Measurements from ENCODE around the gene BAZ1B.
A peak's percentile ranks its signal among the peaks of the same experiment; 100 is the strongest.
"Not testable (repeated sequence)": the region's sequence is repeated elsewhere in the genome, so short reads cannot be mapped to it uniquely, and the experiment has no call there.

BAZ1B gene

GRCh38 chr7:73429622-73430505, 92.2 kb downstream of the BAZ1B start:
- DNase-seq (ENCODE audit: low spot score), result no peak
- no peak for FAIRE-seq

GRCh38 chr7:73429215-73429614, 92.9 kb downstream of the BAZ1B start:
- FAIRE-seq (no peak), DNase-seq (ENCODE audit: low spot score) (no peak)

DNA sequence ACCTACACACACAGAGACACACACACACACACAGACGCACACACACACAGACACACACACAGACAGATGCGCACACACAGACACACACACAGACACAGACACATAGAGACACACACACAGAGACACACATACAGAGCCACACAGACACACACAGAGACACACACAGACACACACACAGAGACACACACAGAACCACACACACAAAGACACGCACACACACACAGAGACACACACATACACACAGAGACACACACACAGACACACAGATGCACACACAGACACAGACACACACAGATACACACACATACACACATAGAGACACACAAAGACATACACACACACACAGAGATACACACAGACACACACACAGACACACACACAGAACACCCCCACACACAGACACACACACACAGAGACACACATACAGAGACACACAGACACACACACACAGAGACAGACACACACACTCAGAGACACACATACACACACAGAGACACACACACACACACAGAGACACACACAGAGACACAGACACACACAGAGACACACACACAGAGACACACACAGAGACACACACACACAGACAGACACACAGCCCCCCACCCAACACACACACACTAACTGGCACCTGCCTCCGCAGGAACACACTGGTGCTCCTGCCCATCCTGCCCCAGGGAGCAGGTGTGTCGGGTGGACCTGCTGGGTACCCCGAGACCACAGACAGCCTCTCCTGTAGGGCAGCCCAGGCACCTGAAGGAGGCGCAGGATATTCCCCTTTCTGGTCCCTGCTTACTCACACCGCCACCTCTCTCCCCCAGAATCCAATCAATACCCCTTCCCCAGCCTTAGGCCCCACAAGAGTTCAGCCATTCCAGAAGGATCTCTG, 93.9 kb downstream of the BAZ1B start:
- DNase-seq (ENCODE audit: low spot score), result no peak
- FAIRE-seq, result no peak

DNA sequence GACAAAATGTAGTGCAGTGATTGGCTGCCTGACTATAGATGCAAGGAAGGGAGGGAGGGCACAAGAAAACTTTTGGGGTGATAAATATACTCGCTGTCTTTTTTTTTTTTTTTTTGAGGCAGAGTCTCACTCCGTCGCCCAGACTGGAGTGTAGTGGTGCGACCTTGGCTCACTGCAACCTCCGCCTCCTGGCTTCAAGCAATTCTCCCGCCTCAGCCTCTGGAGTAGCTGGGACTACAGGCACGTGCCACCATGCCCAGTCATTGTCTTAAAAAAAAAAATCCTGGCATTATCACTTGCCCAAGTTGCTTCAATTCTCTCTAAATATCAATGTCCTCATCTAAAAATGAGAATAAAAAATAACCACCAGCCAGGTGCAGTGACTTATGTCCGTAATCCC, 96.1 kb downstream of the BAZ1B start:
- no peak for FAIRE-seq
- no peak for DNase-seq (ENCODE audit: low spot score)

DNA sequence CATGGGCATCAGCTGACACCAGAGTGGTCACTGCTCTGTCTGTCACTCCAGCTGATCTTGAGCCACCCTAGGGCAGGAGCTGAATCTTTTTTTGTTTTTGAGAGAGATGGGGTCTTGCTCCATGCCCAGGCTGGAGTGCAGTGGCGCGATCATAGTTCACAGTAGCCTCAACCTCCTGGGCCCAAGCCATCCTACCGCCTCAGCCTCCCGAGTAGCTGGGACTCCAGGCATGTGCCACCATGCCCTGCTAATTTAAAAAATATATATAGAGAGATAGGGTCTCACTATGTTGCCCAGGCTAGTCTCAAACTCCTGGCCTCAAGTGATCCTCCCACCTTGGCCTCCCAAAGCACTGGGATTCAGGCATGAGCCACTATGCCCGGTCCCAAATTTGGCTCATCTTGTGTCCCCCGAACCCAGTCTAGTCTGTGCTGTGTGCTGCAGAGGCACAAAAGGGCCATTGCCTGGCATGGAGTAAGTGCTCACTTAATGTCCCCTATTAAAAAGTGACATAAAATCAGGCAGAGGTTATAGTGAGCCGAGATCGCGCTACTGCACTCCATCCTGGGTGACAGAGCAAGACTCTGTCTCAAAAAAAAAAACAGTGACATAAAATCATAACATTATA, 96.6 kb downstream of the BAZ1B start:
- DNase-seq (ENCODE audit: low spot score), result no peak
- FAIRE-seq, result no peak

DNA sequence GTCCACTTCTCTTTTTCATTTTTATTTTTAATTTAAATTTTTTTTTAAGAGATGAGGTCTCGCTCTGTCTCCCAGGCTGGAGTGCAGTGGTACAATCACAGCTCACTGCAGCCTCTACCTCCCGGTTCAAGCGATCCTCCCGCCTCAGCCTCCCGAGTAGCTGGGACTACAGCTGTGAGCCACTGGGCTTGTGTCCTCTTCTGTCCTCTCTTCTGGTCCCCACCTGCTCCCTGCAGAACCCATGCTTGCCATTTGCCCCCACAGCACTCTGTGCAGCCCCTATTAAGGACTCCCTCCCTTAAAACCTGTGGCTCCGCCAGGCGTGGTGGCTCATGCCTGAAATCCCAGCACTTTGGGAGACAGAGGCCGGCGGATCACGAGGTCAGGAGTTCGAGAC, 97.6 kb downstream of the BAZ1B start:
- no peak for FAIRE-seq
- no peak for DNase-seq (ENCODE audit: low spot score)

DNA sequence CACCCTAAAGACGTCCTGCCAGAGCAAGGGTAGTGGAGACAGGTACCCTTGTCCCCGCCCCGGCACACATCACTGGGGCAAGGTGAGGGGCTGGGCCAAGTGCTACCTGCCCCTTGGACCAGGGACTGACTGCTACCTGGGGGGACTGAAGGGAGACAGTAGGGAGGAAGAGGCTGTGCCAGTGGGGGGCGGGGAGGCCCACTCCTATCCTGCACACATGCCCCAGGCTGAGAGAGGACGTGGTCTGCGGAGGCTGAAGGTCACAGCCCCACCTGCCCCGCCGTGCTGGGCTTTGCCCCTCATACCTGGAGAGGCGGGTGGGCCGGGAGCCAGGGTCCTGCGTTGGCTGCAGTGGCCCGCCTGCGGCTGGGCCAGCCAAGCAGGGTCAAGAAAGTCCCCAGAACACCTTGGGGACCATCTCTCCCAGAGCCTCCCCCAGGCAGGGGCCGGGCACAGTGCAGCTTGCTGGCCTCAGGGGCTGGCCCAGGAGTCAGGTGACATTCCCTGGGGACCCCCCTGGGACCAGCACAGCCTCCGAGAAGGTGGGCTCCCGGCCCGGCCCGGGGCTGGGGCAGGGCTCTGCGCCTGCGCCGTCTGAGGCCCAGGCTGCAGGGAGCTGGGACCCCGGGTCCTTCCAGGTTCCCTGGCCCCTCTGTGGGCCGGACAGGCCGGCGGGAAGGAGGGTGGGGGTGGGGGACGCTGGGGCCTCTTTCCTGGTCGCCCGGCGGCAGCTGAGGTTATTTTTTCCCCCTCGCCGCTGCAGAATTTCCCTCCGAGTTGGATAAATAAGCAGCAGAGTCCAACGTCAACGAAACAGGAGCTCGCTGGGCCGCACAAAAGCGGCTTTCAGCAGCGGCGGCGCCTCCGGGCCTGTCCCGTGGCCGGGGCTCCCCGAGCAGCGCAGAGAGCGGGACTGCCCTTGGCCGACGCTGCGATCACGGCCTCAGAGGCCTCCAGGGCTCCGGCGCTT, 98.3 kb downstream of the BAZ1B start:
- no peak for FAIRE-seq
- DNase-seq (ENCODE audit: low spot score), result no peak

DNA sequence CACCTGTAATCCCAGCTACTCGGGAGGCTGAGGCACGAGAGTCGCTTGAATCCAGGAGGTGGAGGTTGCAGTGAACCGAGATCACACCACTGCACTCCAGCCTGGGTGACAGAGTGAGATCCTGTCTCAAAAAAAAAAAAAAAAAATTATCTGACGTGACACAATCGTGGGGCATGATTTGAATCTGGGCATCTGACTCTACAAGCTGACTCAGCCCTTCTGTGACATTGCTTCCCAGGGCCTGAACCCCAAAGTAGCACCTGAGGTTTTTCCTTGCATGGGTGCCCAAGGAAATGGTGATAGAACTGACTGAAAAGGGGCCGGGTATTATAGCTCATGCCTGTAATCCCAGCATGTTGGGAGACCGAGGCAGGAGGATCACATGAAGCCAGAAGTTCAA, 101.5 kb downstream of the BAZ1B start:
- not testable (repeated sequence) for FAIRE-seq
- peak; percentile 19 for DNase-seq (ENCODE audit: low spot score)

DNA sequence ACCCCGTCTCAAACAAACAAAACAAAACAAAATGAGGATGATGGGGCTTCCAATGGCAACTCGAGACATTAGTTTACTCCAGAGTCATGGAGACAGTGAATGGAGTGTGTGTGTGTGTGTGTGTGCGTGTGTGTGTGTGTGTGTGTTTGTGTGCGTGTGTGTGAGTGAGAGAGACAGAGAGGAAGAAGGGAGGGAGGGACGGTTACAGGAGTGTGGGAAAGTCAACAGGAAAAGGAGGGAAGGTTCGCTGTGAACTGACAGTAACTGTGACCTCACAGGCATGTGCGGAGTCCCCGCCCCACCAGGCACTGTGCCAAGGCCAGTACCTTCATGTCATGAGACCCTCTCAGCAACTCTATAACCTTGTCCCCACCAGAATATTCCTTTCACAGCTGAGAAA, 102.1 kb downstream of the BAZ1B start:
- not testable (repeated sequence) for FAIRE-seq; DNase-seq (ENCODE audit: low spot score)

DNA sequence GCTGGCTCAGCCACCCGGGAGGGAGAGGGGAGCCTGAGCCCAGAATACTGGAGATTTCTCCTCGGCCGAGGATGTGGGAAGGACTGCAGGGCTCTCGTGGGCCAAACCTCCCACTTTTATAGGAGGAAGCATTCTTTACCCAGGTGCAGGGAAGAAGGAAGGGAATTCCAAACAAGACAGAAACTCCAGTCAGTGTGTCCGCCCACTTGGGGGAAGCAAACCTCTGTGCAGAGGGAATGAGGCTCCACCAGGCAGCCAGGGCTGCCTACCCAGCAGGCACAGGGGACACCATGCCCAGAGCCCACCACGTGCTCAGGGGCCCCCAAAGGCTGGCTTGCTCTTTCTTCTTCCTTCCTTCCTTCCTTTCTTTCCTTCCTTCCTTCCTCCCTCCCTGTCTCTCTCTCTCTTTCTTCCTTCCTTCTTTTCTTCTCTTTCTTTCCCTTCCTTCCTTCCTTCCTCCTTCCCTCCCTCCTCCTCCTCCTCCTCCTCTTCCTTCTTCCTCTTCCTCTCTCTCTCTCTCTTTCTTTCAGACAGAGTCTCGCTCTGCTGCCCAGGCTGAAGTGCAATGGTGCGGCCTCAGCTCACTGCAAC, 103.9 kb downstream of the BAZ1B start:
- FAIRE-seq (no peak), DNase-seq (ENCODE audit: low spot score) (no peak)

GRCh38 chr7:73410541-73411131, 111.5 kb downstream of the BAZ1B start:
- FAIRE-seq; DNase-seq (ENCODE audit: low spot score): not testable (repeated sequence)

DNA sequence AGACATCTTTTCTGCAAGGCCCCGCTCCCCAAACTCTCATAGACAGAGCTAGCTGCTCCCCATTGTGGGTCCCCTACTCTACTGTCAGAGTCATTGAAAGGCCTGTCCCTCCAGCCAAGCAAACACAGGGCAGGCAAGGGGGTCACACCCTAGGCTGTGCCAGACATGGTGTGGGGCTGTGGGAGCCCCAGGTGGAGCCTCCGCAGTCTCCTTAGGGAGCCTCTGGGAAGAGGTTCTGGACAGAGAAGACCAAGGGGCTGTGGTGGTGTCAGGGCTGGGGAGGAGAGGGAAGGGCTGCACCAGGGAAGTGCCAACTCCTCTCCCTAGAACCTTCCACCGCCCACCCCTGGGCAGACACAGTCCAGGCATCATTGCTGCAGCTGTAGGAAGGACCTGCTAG, 117.2 kb downstream of the BAZ1B start:
- not testable (repeated sequence) for DNase-seq (ENCODE audit: low spot score); FAIRE-seq

GRCh38 chr7:73399185-73400050, 122.7 kb downstream of the BAZ1B start:
- DNase-seq (ENCODE audit: low spot score); FAIRE-seq: not testable (repeated sequence)

DNA sequence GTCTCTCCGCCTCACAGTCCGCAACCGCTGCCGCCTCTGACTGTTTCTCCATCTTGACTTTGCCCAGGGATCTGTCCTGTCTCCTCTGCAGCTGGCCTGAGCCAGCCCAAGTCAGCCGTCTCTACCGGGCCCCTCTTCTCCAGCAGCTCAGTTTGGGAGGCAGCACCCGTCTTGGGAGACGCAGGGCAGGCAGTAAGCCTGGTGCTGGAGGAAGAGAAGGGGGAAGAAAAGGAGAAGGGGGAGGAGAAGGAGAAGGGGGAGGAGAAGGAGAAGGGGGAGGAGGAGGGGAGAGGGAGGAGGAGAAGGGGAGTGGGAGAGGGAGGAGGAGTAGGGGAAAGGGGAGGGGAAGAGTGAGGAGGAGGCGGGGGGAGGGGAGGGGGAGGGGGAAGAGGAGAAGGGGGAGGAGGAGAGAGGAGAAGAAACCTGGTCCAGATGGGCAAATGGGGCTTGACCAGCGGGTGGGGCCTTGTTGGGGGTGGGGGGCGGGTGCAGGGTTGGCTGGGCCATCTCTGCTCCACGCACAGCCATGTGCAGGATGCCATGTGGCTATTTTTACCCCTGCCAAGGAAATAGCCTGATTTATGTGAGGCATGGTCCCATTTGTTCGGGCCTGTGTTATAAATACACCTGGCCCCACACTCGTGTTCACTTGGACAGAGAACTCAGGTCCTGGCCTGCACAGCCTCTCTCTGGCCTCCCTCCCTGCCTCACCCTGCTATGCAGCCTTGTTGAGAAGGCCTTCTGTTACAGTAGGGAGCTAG, 124.4 kb downstream of the BAZ1B start:
- DNase-seq (ENCODE audit: low spot score), result no peak
- FAIRE-seq, result no peak

DNA sequence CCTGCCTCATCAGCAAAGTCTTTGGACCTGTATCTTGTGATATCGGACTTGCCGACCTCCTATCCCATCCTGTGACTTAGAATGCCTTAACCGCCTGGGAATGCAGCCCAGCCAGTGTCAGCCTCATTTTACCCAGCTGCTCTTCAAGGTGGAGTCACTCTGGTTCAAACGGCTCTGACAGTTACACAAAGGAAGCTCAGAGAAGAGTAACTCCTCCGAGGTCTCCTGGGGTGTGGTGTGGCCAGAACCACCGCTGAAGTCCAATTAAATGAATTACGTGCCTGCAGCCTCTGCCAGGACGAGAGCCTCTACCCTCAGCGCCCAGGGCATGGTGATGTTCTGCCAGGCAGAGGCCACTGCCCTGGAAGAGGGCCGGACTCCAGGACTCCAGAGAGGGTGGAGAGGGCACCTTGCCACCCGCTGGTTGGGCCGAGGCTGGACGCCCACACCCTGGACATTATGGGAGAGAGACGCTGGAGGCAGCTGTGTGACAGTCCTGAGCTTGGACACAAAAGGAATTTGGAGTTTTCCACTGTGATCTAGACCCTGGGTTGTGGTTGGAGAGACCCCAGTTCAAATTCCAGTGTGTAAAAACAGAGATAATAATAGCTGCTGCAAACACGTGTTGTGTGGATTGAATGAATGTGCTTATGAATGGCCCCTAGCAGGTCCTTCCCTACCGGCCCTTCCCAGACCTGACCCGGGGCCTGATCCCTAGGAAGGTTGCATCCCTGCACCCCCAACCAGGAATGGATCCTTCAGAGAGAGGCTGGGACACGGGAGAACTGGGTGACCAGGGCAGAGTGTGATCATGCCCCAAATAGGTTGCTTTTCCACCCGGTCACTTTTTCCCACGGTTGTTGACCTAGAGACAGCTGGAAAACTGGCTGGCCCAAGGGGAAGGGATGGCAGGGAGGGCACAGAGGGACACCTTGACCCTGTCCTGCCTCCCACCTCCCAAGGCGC, 126.3 kb downstream of the BAZ1B start:
- FAIRE-seq, result no peak
- no peak for DNase-seq (ENCODE audit: low spot score)

DNA sequence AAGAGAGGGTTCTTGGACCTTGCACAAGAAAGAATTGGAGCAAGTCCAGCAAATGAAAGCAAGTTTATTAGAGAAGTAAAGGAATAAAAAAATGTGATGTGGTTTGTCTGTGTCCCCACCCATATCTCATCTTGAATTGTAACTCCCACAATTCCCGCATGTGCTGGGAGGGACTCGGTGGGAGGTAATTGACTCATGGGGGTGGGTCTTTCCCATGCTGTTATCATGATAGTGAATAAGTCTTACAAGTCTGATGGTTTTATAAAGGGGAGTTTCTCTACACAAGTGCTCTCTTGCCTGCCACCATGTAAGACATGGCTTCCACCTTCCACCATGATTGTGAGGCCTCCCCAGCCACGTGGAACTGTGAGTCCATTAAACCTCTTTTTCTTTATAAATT, 127.7 kb downstream of the BAZ1B start:
- FAIRE-seq, result no peak
- DNase-seq (ENCODE audit: low spot score), result no peak

GRCh38 chr7:73391396-73391795, 130.7 kb downstream of the BAZ1B start:
- FAIRE-seq (no peak), DNase-seq (ENCODE audit: low spot score) (no peak)

Measured in RCC 7860 (cell line).